Fibroblast of lung (primary cell): ENCODE results near the gene POGZ. TPM values are rescaled to one million over a fixed set of nuclear protein-coding genes. Genes with fewer than 3 reads are reported as not detected.
A peak's percentile ranks its signal among the peaks of the same experiment; 100 is the strongest.

Experiments
- DNase-seq, 2 donors: peaks; one replicate each; pipeline versions ENCODE4 v3.0.0 to v3.0.0-alpha.2; 2010; ENCODE audit warnings: low read depth in 2 of 2
- H2AFZ ChIP-seq: 2 replicates; pipeline ENCODE4 v1.5.1; 2012; ENCODE audit warnings: low read length, control low read depth, inconsistent platforms
- H3K27ac ChIP-seq: 2 replicates; pipeline ENCODE4 v1.5.1; 2011; ENCODE audit warnings: low read length, control low read depth; ENCODE audit not compliant: insufficient read depth
- H3K27me3 ChIP-seq: 2 replicates; pipeline ENCODE4 v1.5.1; 2011; ENCODE audit warnings: mild to moderate bottlenecking, low read length; ENCODE audit not compliant: control insufficient read depth, insufficient read depth
- H3K36me3 ChIP-seq: 2 replicates; pipeline ENCODE4 v1.5.1; 2011; ENCODE audit warnings: low read length; ENCODE audit not compliant: control insufficient read depth, insufficient read depth
- H3K4me1 ChIP-seq: 2 replicates; pipeline ENCODE4 v1.5.1; 2011; ENCODE audit warnings: low read length; ENCODE audit not compliant: control insufficient read depth, insufficient read depth; ENCODE audit errors: extremely low read depth
- H3K4me2 ChIP-seq: 2 replicates; pipeline ENCODE4 v1.5.1; 2011; ENCODE audit warnings: low read length, control low read depth; ENCODE audit not compliant: insufficient read depth; ENCODE audit errors: extremely low read depth
- H3K4me3 ChIP-seq, 4 experiments: fragments of 200-600 bp in 1 of 4; sonication (generic) in 1 of 4; replicated peaks in 1 of 4; 2 replicates each; pipeline ENCODE4 v1.5.1; 2011 to 2016; ENCODE audit warnings: low read length in 4 of 4, low read depth in 3 of 4, mild to moderate bottlenecking in 3 of 4, control low read depth in 2 of 4, inconsistent platforms in 1 of 4, mixed read lengths in 1 of 4; ENCODE audit not compliant: insufficient read depth in 1 of 4; ENCODE audit errors: control extremely low read depth in 1 of 4
- H3K79me2 ChIP-seq: 2 replicates; pipeline ENCODE4 v1.5.1; 2012; ENCODE audit warnings: mild to moderate bottlenecking, low read length, inconsistent platforms; ENCODE audit not compliant: control insufficient read depth, insufficient read depth
- H3K9ac ChIP-seq: 2 replicates; pipeline ENCODE4 v1.5.1; 2011; ENCODE audit warnings: mild to moderate bottlenecking, low read length, control low read depth; ENCODE audit not compliant: insufficient read depth
- H3K9me3 ChIP-seq: 2 replicates; pipeline ENCODE4 v1.5.1; 2012; ENCODE audit warnings: low read depth, low read length; ENCODE audit not compliant: control insufficient read depth, insufficient read depth
- H4K20me1 ChIP-seq: 2 replicates; pipeline ENCODE4 v1.5.1; 2011; ENCODE audit warnings: low read length; ENCODE audit not compliant: control insufficient read depth, insufficient read depth; ENCODE audit errors: extremely low read depth
- CTCF ChIP-seq, 2 donors: IDR thresholded peaks in 1 of 2; conservative IDR thresholded peaks in 1 of 2; 1 replicate in 1 of 2; 2 replicates in 1 of 2; pipeline ENCODE4 v1.5.1; 2011 to 2012; ENCODE audit warnings: low read length in 2 of 2, control low read depth in 1 of 2, inconsistent platforms in 1 of 2, low read depth in 1 of 2, mild to moderate bottlenecking in 1 of 2
- EZH2 ChIP-seq: IDR thresholded peaks from 2 replicates; pipeline ENCODE4 v1.5.1; 2012; ENCODE audit warnings: low read length, control low read depth, mild to moderate bottlenecking; ENCODE audit errors: missing control alignments
- polyA plus RNA-seq, 2 donors: library from polyadenylated mRNA; depleted of rRNA in 1 of 2; stranded (reverse) in 1 of 2; unstranded in 1 of 2; fragments of >200 nt; gene quantifications; 2 replicates each; pipeline ENCODE4 v1.2.1, GENCODE V29; 2011 to 2012; ENCODE audit warnings: missing spikeins in 1 of 2
- total RNA-seq: library from RNA; depleted of rRNA; stranded (reverse); fragments of >200 nt; gene quantifications from 2 replicates; pipeline ENCODE4 v1.2.1, GENCODE V29; 2014

The POGZ gene
- total and polyA plus RNA-seq, 2 donors (not counting 1 experiment from before 2014, with no cell fraction given), result 21.6 to 27.6 TPM

DNA sequence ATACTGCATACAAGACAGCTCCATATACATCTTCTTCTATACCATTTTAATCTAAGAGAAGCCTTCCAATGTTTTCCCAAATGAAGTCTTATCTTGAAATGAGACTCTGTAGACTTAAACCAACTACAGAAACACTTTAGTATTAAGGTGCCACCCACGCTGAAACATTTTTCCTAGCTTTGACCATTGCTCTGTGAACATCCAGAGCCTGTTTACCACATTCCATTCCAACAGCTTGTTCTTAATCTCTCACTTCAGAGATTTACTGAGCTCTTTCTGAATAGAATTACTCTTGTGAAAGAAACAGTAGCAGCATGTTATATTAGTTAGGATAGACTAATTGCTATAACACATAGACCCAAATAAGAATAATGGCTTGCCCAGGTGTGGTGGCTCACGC, 19.6 kb upstream of the POGZ start:
- peak in 1 of 2 donors; percentile 36 for DNase-seq

DNA sequence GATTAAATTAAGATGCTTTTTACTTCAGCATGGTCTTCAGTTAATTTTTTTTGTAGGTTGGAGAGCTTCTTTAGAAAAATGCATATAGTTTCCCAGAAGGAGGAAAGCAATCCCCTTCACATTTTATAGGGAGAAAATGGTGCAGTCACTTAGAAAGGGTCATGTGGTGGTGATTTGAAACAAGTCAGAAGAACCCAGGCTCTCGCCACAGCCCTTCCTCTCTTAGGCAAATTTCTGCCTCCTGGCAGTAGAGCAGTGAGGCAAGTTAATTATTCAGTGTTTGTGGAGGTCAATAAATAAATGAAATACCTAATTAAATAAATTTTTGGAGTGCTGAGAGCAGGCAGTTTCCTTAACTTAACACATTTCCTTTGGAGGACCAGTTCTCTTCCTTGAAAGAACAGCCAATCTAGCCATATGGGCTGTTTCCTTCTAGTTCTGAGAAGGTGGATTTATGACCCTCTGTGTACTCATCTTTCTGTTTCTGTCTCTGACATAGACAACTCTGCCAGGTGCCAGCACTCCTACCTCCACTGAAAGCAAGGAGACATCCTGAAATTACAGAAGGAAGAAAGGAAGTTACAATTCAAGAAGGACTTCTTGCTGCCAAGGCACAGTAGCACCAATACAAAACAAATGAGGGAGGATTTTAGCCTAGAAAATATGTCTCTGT, 19.0 kb upstream of the POGZ start:
- Histone ChIP-seq H3K9ac (no peak overlapping the region), H3K36me3 (no peaks in the 10 kb centered on the region), H3K27me3 (no peaks in the 10 kb centered on the region), H3K79me2 (no peaks in the 10 kb centered on the region), H3K9me3 (no peaks in the 10 kb centered on the region), H3K27ac (no peak overlapping the region), H2AFZ (no peak overlapping the region), H3K4me2 (no peak overlapping the region), H3K4me1 (no peaks in the 10 kb centered on the region), H3K4me3 (no peak overlapping the region), H4K20me1 (no peaks in the 10 kb centered on the region)
- no peak for TF ChIP-seq CTCF (conservative IDR thresholded peaks at IDR 0.05 in 1 of 2, IDR thresholded peaks at IDR 0.05 in 1 of 2; ENCODE audit: low read depth in 1 of 2, low read length in 2 of 2)
- no peak for TF ChIP-seq EZH2
- no peak for DNase-seq

More for the DNA sequence above, 19.6 kb upstream of the POGZ start:
- no peaks in the 10 kb centered on the region for H3K4me1 ChIP-seq
- H3K79me2 ChIP-seq, result no peaks in the 10 kb centered on the region
- no peaks in the 10 kb centered on the region for H3K36me3 ChIP-seq
- no peak overlapping the region for H3K4me2 ChIP-seq
- H4K20me1 ChIP-seq, result no peaks in the 10 kb centered on the region
- H3K27ac ChIP-seq, result no peak overlapping the region
- H3K27me3 ChIP-seq, result no peaks in the 10 kb centered on the region
- no peak overlapping the region for H3K9ac ChIP-seq
- H3K4me3 ChIP-seq, result no peak overlapping the region
- H2AFZ ChIP-seq, result no peak overlapping the region
- H3K9me3 ChIP-seq, result no peaks in the 10 kb centered on the region
- TF ChIP-seq EZH2 (no peak), CTCF (conservative IDR thresholded peaks at IDR 0.05 in 1 of 2, IDR thresholded peaks at IDR 0.05 in 1 of 2; ENCODE audit: low read depth in 1 of 2, low read length in 2 of 2) (no peak)

- no peak for TF ChIP-seq CTCF (conservative IDR thresholded peaks at IDR 0.05 in 1 of 2, IDR thresholded peaks at IDR 0.05 in 1 of 2; ENCODE audit: low read depth in 1 of 2, low read length in 2 of 2)
- TF ChIP-seq EZH2, result no peak
- H3K36me3 ChIP-seq, result no peaks in the 10 kb centered on the region
- H2AFZ ChIP-seq, result no peak overlapping the region
- H3K9ac ChIP-seq, result no peak overlapping the region
- H3K27ac ChIP-seq, result no peak overlapping the region
- DNase-seq, result no peak
- H3K79me2 ChIP-seq, result no peaks in the 10 kb centered on the region
- H4K20me1 ChIP-seq, result no peaks in the 10 kb centered on the region
- H3K27me3 ChIP-seq, result no peaks in the 10 kb centered on the region
- no peaks in the 10 kb centered on the region for H3K4me1 ChIP-seq
- no peak overlapping the region for H3K4me2 ChIP-seq
- H3K4me3 ChIP-seq, result no peak overlapping the region
- H3K9me3 ChIP-seq, result no peaks in the 10 kb centered on the region
These were observed 17.8 kb upstream of the POGZ start for GRCh38 chr1:151477066-151477465.
